ACHN (cell line): Measurements from ENCODE around the gene KDF1.
A peak's percentile ranks its signal among the peaks of the same experiment; 100 is the strongest.

Source experiments
- DNase-seq: peaks from one replicate; pipeline ENCODE4 v3.0.0-alpha.2; 2015
- in situ Hi-C: cut with HindIII; loops from 2 replicates; pipeline ENCODE4 v1.10.0; 2017; ENCODE audit warnings: low sequenced_read_pairs, low pct_ligation_motif_present, low pct_unique_long_range_greater_than_20kb

Gene KDF1

DNA sequence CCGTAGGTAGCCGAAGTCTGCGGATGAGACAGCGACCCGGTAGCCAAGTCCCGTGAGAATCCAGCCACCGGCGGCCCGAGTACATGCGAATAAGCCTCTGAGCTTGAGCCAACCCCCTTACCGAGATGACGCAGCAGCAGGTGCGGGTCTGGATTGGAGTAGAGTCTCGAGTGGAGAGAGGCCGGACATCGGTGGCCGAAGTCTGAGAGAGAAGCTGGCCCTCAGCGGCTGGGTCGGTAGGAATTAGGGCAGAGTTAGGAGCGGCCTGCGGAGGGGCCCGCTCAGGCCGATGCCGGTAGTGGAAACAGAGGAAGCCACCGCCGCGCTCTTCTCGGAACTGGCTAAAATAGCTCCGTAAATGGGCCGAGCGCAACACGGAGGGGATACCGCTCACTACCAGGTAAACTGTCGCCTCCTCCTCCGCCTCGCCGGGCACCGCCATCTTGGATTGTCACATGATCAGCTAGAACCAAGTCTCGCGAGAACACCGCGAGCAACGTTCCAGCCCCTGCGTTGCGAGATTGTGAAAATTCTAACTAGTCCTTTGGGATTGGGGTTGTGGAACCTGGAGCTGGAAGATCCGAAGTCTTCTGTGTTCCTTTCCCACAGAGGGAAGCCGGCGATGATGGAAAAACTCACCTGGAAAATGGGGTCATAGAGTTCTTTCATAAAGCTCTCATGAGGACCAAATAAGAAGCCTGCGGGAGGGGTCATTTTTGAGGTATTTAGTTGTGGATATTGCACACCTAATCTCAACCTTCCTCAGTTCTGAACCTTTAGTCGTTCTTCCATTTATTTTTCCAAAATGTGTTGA is 60.1 kb downstream of the KDF1 start, which contains the start of gene GPATCH3:
GPATCH3 (minus strand) TSS at position 467 of the 814 bp plus-strand sequence; CDS start at position 442, 25 bp downstream.
- in situ Hi-C loops, result no loop called here
- DNase-seq, result peak; percentile 89
